Mammary epithelial cell (primary cell): ENCODE data around the gene GOLGA8S.

Source experiments
- CTCF ChIP-seq, 2 donors: IDR thresholded peaks in 1 of 2; conservative IDR thresholded peaks in 1 of 2; 2 replicates each; pipeline ENCODE4 v1.5.1; 2011 to 2012; ENCODE audit warnings: inconsistent platforms in 2 of 2, low read length in 2 of 2, mild to moderate bottlenecking in 2 of 2, control low read depth in 1 of 2, low read depth in 1 of 2; ENCODE audit not compliant: insufficient read depth in 1 of 2; ENCODE audit errors: extremely low read depth in 1 of 2
- EZH2 ChIP-seq: IDR thresholded peaks from 2 replicates; pipeline ENCODE4 v1.6.1; 2012; ENCODE audit warnings: low read length, inconsistent platforms, borderline replicate concordance

- TF ChIP-seq CTCF (conservative IDR thresholded peaks at IDR 0.05 in 1 of 2, IDR thresholded peaks at IDR 0.05 in 1 of 2; ENCODE audit: extremely low read depth in 1 of 2, insufficient read depth in 1 of 2, low read depth in 1 of 2, low read length in 2 of 2), result no peak
- no peak for TF ChIP-seq EZH2
Measured at GRCh38 chr15:23402140-23402539, 47.6 kb downstream of the GOLGA8S start.
